HepG2 (cell line): ENCODE data around the gene DHX16. TPM values are rescaled to one million over a fixed set of nuclear protein-coding genes. Genes with fewer than 3 reads are reported as not detected.

Source experiments
- HNRNPH1 ChIP-seq: fragments of 200-400 bp; formaldehyde crosslinking; optimal IDR thresholded peaks from 2 replicates; pipeline ENCODE3; 2017; ENCODE audit warnings: mild to moderate bottlenecking, low read depth, low read length
- MNT ChIP-seq: fragments of 450-650 bp; IDR thresholded peaks from 2 replicates; pipeline ENCODE4 v1.6.1; 2016
- MTERF4 ChIP-seq: sonication (generic); formaldehyde crosslinking; IDR thresholded peaks from 2 replicates; pipeline ENCODE4 v1.8.0; 2023; ENCODE audit warnings: mild to moderate bottlenecking, missing genetic modification reagents
- PAF1 ChIP-seq: IDR thresholded peaks from 2 replicates; pipeline ENCODE4 v1.6.1; 2016; ENCODE audit warnings: missing genetic modification reagents, missing compliant biosample characterization
- PATZ1 ChIP-seq: sonication (generic); formaldehyde crosslinking; IDR thresholded peaks from 2 replicates; pipeline ENCODE4 v1.4.0; 2020; ENCODE audit warnings: missing genetic modification reagents
- RAD21 ChIP-seq: fragments of 450-650 bp; formaldehyde crosslinking; IDR thresholded peaks from 2 replicates; pipeline ENCODE4 v1.5.0; 2020; ENCODE audit warnings: mild to moderate bottlenecking
- TERF1 ChIP-seq: sonication (generic); formaldehyde crosslinking; IDR thresholded peaks from 2 replicates; pipeline ENCODE4 v1.8.0; 2022; ENCODE audit warnings: mild to moderate bottlenecking, missing genetic modification reagents, moderate library complexity
- ZBTB8A ChIP-seq: sonication (generic); formaldehyde crosslinking; IDR thresholded peaks from 2 replicates; pipeline ENCODE4 v1.4.0; 2020; ENCODE audit warnings: mild to moderate bottlenecking, low read depth, missing genetic modification reagents, borderline replicate concordance
- ZNF407 ChIP-seq: sonication (generic); formaldehyde crosslinking; IDR thresholded peaks from one replicate; pipeline ENCODE4 v1.5.1; 2020; ENCODE audit warnings: mild to moderate bottlenecking, missing genetic modification reagents; ENCODE audit errors: not compliant biosample characterization
- ZUFSP ChIP-seq: sonication (generic); formaldehyde crosslinking; IDR thresholded peaks from 2 replicates; pipeline ENCODE4 v1.9.0; 2021; ENCODE audit warnings: missing genetic modification reagents, mild to moderate bottlenecking, borderline replicate concordance
- polyA plus RNA-seq, 8 experiments: library from polyadenylated mRNA; depleted of rRNA in 3 of 8; stranded (reverse) in 7 of 8; unstranded in 1 of 8; fragments of >200 nt; fragmentation: Illumina TruSeq in 4 of 8; extraction: Trizol in 4 of 8; gene quantifications; 2 replicates each; pipeline versions ENCODE4 v1.2.1 to v1.2.3, GENCODE V29; 2011 to 2016; ENCODE audit warnings: low read depth in 4 of 8, missing spikeins in 1 of 8, mixed read lengths in 1 of 8; ENCODE audit not compliant: insufficient read depth in 1 of 8
- total RNA-seq, 5 experiments: library from RNA; depleted of rRNA; stranded (reverse); fragments of >200 nt; fragmentation: Illumina TruSeq; extraction: Trizol; gene quantifications; 2 replicates each; pipeline ENCODE4 v1.2.3, GENCODE V29; 2016; ENCODE audit warnings: low read depth in 1 of 5

The DHX16 gene
- total and polyA plus RNA-seq, 2 of the 13 experiments (the other 11 are each of a cell fraction or from before 2014, with no cell fraction given) = 57.0 to 58.5 TPM

- TF ChIP-seq ZNF407 (CRISPR knock-in tag) (peak; percentile 87), TERF1 (CRISPR knock-in tag) (no peak), MNT (no peak), RAD21 (CRISPR knock-in tag) (peak; percentile 71), MTERF4 (CRISPR knock-in tag) (no peak), ZUFSP (CRISPR knock-in tag) (no peak), ZBTB8A (no peak), PAF1 (CRISPR knock-in tag) (no peak), HNRNPH1 (no peak), PATZ1 (CRISPR knock-in tag) (peak; percentile 16; the same call in 1 of the 2 replicates)
Measured at GRCh38 chr6:30672445-30673253, at the start of gene DHX16 (continued).
